Effector CD8-positive, alpha-beta T cell (primary cell): Measurements from ENCODE around the gene SLC2A4.
"Not testable (repeated sequence)": the region's sequence is repeated elsewhere in the genome, so short reads cannot be mapped to it uniquely, and the experiment has no call there.

Source experiments
- DNase-seq: peaks from one replicate; lab custom pipeline; 2025; lab: John Stamatoyannopoulos, UW

The SLC2A4 gene

DNA sequence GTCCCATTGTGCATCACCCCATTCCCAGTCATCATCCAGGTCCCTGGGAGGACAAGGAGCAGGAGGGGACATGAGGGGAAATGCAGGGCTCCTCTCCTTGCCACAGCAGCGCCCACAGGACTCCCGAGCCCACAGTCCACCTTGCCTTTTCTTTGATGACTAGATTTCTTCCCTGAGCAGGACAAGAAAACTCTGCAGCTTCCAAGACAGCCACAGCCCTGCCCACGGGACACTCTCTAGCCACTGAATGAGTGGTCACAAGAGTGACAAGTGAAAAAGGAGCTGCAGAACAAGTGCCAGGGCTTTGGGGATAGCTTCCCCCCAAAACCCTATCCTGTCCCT is 42.9 kb downstream of the SLC2A4 start:
- no peak for DNase-seq

- DNase-seq = no peak
These were observed 43.6 kb downstream of the SLC2A4 start for GRCh38 chr17:7325031-7325528.

GRCh38 chr17:7326186-7326585 is 44.7 kb downstream of the SLC2A4 start:
- no peak for DNase-seq

DNA sequence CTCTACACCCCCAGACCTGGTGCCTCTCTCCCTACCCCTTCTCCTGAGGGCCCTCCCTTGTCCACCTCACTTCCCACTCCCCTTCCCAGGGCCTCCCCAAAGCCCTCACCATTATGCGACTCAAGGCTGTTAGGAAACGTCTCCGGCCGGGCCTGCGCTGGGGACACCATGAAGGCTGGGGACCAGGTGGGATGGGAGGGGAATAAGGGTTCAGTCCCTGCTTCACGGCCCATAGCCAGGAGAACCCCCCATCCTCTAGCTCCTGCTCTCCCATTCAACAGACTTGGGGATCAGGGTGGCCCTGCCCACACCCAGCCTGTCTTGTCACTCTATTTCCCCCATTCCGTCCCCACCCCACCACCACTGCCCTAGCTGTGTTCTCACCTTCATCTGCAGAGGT is 45.5 kb downstream of the SLC2A4 start:
- no peak for DNase-seq

DNA sequence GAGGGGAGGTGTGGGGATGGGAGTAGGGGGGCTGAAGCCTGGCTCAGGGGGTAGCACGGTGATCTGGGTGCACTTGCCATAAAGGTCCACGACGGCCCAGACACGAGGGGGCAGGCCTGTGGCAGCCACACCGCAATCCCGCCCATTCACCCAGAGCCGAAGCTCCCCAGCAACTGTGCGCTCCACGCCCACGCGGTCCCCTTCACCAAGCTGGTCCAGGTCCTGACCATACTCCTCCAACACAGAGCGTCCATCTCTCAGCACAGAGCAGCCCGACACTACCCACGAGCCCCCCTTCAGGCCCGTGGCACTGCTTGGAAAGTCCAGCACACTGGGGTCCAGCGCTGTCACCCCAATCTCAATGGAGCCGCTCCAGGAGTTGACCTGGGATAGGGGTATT is 46.0 kb downstream of the SLC2A4 start:
- DNase-seq = no peak

GRCh38 chr17:7328009-7328408 is 46.5 kb downstream of the SLC2A4 start:
- DNase-seq = no peak

GRCh38 chr17:7328840-7329373 is 47.4 kb downstream of the SLC2A4 start, which contains the start of gene NEURL4:
TSS of gene NEURL4 (minus strand) at chr17:7329335. CDS start at chr17:7329312, 23 bp downstream.
- DNase-seq = no peak

- peak; percentile 95 for DNase-seq
These were observed 48.0 kb downstream of the SLC2A4 start for GRCh38 chr17:7329374-7329996.

DNA sequence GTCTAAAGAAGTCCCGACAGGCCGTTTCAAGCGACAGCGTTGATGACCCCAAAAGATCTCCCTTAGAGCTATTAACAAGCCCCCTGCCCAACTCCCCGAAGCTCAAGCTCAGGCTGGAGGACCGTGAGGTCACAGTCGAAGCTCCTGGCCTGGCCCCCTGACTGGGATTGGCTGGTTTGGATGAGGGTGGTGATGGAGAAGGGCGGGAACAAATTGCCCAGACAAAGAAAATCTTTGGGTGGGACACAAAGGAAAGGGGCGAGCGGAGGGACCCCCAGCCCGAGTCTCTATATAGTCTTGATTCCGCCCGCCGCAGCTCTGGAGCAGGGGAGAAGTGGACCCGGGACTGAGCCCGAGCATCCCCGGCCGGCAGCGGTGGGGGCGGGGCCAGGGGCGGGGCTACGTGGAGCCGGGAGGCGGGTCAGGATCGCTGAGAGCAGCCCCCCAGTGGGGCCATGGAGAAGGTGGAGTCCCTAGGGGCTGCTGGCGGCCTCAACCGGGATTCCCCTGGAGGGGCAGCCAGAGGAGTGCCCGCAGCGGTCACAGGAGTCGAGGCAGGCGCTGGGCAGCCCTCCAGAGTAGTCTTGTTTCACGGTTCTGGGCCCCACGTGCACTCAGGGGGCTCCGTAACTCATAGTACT is 48.6 kb downstream of the SLC2A4 start:
- peak; percentile 73 for DNase-seq

GRCh38 chr17:7330638-7331015 is 49.1 kb downstream of the SLC2A4 start:
- no peak for DNase-seq

GRCh38 chr17:7332111-7332510 is 50.6 kb downstream of the SLC2A4 start:
- DNase-seq = no peak

- peak; percentile 24 for DNase-seq
These were observed 51.1 kb downstream of the SLC2A4 start for GRCh38 chr17:7332600-7333069.

- DNase-seq = no peak
These were observed 53.5 kb downstream of the SLC2A4 start for GRCh38 chr17:7334938-7335538.

DNA sequence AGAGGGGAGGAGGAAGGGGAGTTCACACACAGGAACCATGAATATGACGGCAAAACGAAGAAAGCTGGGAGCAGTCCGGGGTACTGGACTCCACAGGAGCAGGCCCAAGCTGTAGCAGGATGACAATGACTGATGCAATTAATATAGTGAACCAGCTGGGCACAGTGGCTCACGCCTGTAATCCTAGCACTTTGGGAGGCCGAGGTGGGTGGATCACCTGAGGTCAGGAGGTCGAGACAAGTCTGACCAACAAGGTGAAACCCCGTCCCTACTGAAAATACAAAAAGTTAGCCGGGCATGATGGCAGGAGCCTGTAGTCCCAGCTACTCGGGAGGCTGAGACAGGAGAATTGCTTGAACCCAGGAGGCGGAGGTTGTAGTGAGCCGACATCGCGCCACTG is 54.2 kb downstream of the SLC2A4 start:
- not testable (repeated sequence) for DNase-seq

DNA sequence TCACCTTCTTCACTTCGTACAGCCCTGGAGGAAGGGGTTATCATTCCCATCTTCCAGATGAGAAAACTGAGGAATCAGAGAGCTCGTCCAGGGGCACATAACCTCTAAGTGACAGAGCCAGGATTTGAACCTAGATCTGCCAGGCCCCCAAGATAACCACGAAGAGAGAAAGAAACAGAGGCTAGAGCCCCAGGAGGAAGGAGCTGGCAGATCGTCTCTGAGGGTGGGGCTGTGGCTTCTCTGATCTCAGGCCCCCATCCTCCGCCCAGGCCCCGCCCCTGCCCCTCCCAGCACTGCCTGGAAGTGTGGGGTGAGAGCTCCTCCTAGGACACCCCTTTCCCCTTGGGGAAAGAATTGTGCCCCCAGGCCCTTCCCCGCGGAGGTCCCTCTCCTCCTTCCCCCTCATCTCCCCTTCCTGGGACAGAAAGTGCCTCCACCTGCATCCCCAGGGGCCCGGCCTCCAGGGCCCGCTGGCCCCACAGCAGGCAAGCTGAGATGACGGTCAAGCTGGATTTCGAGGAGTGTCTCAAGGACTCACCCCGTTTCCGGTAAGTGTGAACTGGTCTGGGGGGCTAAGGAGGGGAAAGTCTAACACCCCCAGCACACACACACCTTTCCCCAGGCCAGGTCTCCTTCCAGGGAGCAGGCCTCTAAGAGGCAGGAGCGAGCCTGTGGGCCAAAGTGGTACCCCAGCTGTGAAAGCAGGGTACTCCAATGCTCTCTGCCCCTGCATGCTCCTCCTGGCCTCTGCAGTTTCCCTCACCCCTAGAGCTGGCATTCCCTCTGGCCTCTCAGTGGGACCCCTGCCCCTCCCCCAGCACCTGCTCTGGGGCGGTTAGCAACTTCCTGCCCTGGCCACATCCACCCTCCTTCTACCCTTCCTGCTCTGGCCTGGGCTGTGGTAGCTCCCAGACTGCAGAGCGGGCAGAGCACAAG is 55.0 kb downstream of the SLC2A4 start, which contains the start of gene ACAP1:
Gene ACAP1, plus strand, starts transcription at position 290 of the 936 bp plus-strand sequence. Its CDS starts 206 bp downstream, at position 496.
- DNase-seq = peak; percentile 76

DNA sequence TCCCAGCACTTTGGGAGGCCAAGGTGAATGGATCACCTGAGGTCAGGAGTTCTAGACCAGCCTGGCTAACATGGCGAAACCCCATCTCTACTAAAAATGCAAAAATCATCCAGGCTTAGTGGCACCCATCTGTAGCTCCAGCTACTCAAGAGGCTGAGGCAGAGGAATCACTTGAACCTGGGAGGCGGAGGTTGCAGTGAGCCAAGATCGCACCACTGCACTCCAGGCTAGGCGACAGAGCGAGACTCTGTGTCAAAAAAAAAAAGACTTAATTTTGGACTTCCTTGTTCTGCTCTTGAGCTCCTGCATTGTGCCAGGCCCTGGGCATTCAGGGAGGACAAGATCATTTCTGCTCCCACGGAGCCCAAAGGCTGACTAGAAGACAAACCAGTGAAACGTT is 56.1 kb downstream of the SLC2A4 start:
- not testable (repeated sequence) for DNase-seq
